Natural killer cell treated with Interleukin-12 subunit alpha and Interleukin-12 subunit beta and Interleukin-15 and Interleukin-18, amount 100 ng/mL, for 72 hours (primary cell): ENCODE results near the gene ATG13. TPM values are rescaled to one million over a fixed set of nuclear protein-coding genes. Genes with fewer than 3 reads are reported as not detected.
"Not testable (repeated sequence)": the region's sequence is repeated elsewhere in the genome, so short reads cannot be mapped to it uniquely, and the experiment has no call there.

Experiments used
- ATAC-seq, 2 donors: fragments of 150-1000 bp; cut with Tn5 transposase in 1 of 2; sonication (Bioruptor Pico), chemical (Tn5 transposase) in 1 of 2; 2 replicates each; pipeline ENCODE4 v1.10.0; 2021
- DNase-seq: peaks from one replicate; pipeline ENCODE4 v3.0.0; 2022; ENCODE audit warnings: low spot score
- H3K27ac Mint-ChIP-seq, 2 donors: 1 replicate in 1 of 2; 2 replicates in 1 of 2; pipeline ENCODE4 v1.8.0; 2022; ENCODE audit warnings: mixed read lengths in 2 of 2, mild to moderate bottlenecking in 1 of 2, moderate library complexity in 1 of 2
- H3K27me3 Mint-ChIP-seq, 2 donors: 1 replicate in 1 of 2; 2 replicates in 1 of 2; pipeline ENCODE4 v1.8.0; 2022; ENCODE audit warnings: mixed read lengths in 2 of 2
- H3K36me3 Mint-ChIP-seq: one replicate; pipeline ENCODE4 v1.8.0; 2022; ENCODE audit warnings: mixed read lengths
- H3K4me1 Mint-ChIP-seq, 2 donors: 1 replicate in 1 of 2; 2 replicates in 1 of 2; pipeline ENCODE4 v1.8.0; 2022; ENCODE audit warnings: low read depth in 2 of 2, mixed read lengths in 2 of 2, mild to moderate bottlenecking in 1 of 2
- H3K4me3 Mint-ChIP-seq: one replicate; pipeline ENCODE4 v1.8.0; 2022; ENCODE audit warnings: mixed read lengths
- H3K9me3 Mint-ChIP-seq: 2 replicates; pipeline ENCODE4 v1.8.0; 2022; ENCODE audit warnings: mixed read lengths
- total RNA-seq, 2 donors: library from RNA; stranded (reverse); gene quantifications; one replicate each; pipeline ENCODE4 v1.2.3, GENCODE V29; 2022

ATG13 gene
- total RNA-seq, result 10 to 100 TPM; 93.9 to 96.6 TPM

DNA sequence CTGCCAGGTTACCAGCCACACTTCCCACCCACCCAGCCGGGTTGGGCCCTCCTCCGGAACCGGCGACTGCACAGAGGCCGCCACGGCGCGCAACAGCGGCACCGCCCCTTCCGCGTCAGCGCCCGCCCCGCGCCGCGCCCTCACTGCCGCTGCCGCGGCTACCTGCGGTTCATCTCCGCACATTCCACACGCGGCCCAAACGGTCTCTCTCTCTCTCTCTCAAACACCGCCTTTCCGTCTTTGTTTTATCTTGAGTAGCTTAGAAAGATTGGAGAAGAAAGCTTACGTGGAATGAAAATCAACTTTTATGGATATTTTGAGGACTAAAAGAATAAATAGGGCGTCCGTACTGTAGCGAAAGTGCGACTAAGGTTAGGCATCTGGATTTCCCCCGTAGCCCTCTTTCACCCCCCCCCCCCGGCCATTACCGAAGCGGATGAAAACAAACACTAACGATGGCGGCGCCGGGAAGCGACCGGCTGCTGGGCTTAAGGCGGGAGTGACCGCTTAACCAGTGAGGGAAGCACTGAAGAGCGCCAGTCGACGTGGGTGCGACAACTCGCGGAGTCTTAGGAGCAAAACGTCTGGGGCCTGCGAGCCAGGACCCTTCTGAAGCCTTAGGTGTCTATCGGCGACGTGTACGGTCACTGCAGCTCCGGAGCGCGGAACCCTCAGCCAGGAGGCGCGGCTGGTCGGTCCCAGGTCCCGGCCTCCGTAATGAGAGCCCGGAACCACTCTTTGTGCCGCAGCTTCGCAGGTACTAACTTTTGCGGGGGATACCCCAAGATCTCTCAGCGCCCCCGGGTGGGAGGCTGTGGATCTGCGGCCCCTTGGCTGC is at the start of gene ATG13, which contains the start of gene HARBI1:
Gene ATG13, plus strand, starts transcription at position 420 of the 838 bp plus-strand sequence. CDS start 26,739 bp downstream, outside the sequence.
Gene HARBI1, minus strand, starts transcription at position 94 of the 838 bp plus-strand sequence. CDS start 990 bp downstream, outside the sequence.
- H3K9me3 Mint-ChIP-seq, result no peaks in the 10 kb centered on the region
- DNase-seq (peak; percentile 97), ATAC-seq (peak; percentile 99)
- peak within 1 kb of the TSS; percentile 97 to 99 for H3K27ac Mint-ChIP-seq
- peaks cover 25 to 38% of the 10 kb centered on the region in 2 donors for H3K4me1 Mint-ChIP-seq
- H3K4me3 Mint-ChIP-seq, result peak within 1 kb of the TSS; percentile 90
- no peaks in the 10 kb centered on the region for H3K27me3 Mint-ChIP-seq
- peaks cover 6% of the 10 kb centered on the region for H3K36me3 Mint-ChIP-seq

DNA sequence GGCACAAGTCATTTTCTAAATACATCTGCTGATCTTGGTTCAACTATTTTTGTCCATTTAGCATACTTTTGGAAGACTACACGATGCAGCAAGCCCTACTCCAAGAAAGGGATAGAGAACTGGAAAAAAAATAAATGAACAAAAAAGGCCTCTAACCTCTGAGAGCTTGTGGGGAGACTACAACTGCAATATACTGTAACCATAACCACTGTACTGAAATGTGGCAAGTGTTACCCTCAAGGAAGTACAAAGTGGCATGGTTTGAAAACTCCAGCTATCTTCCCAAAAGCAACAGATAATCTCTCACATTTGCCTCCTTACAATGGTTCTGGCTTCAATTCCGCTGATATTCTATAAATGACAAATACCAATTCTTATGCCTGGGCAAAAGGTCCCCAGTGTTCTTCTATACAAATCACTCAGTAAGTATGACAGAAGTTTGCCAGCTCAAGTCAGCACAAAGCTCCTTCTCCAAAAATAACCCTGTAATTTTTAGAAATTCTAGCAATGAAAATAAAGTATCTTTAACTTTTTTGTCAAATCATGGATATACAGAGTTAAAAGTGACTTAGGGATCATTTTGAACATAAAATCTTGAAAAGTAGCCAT is 46.5 kb upstream of the ATG13 start:
- DNase-seq (peak; percentile 63), ATAC-seq (peak; percentile 70 to 76)
- Mint-ChIP-seq H3K27ac (peak overlapping the region; percentile 59 to 83), H3K4me1 (peaks cover 23 to 27% of the 10 kb centered on the region in 2 donors), H3K9me3 (no peaks in the 10 kb centered on the region), H3K4me3 (peak overlapping the region; percentile 67), H3K36me3 (no peaks in the 10 kb centered on the region), H3K27me3 (no peaks in the 10 kb centered on the region)

- H3K4me3 Mint-ChIP-seq, result peak overlapping the region; percentile 39
- H3K27me3 Mint-ChIP-seq, result no peaks in the 10 kb centered on the region
- no peaks in the 10 kb centered on the region for H3K9me3 Mint-ChIP-seq
- H3K27ac Mint-ChIP-seq, result peak overlapping the region; percentile 63 to 66
- H3K4me1 Mint-ChIP-seq, result peaks cover 39 to 40% of the 10 kb centered on the region in 2 donors
- no peaks in the 10 kb centered on the region for H3K36me3 Mint-ChIP-seq
- peak in 1 of 2 donors; percentile 53 for ATAC-seq
- no peak for DNase-seq
These were observed 42.7 kb upstream of the ATG13 start for GRCh38 chr11:46574656-46575055.

DNA sequence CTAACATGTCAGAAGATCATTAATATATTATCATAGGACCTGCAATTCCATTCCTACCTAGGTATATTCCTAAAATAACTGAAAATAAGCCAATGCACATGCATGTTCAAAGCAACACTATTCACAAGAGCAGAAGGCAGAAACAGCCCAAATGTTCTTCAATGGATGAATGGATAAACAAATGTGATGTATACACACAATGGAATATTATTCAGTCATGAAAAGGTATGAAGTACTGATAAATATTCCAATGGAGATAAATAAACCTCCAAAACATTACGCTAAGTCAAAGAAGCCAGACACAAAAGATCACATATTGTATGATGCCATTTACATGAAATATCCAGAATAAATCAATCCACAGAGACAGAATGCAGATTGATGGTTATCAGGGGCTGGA is 40.3 kb upstream of the ATG13 start:
- DNase-seq (no peak), ATAC-seq (no peak)
- no peak overlapping the region for H3K27ac Mint-ChIP-seq
- no peaks in the 10 kb centered on the region for H3K9me3 Mint-ChIP-seq
- no peaks in the 10 kb centered on the region for H3K27me3 Mint-ChIP-seq
- H3K36me3 Mint-ChIP-seq, result no peaks in the 10 kb centered on the region
- H3K4me3 Mint-ChIP-seq, result no peak overlapping the region
- H3K4me1 Mint-ChIP-seq, result peaks cover 42 to 46% of the 10 kb centered on the region in 2 donors

- no peaks in the 10 kb centered on the region for H3K36me3 Mint-ChIP-seq
- ATAC-seq (no peak), DNase-seq (no peak)
- no peaks in the 10 kb centered on the region for H3K27me3 Mint-ChIP-seq
- H3K9me3 Mint-ChIP-seq, result no peaks in the 10 kb centered on the region
- H3K27ac Mint-ChIP-seq, result no peak overlapping the region
- peaks cover 22 to 27% of the 10 kb centered on the region in 2 donors for H3K4me1 Mint-ChIP-seq
- no peak overlapping the region for H3K4me3 Mint-ChIP-seq
These were observed 34.8 kb upstream of the ATG13 start for GRCh38 chr11:46582588-46582987.

DNA sequence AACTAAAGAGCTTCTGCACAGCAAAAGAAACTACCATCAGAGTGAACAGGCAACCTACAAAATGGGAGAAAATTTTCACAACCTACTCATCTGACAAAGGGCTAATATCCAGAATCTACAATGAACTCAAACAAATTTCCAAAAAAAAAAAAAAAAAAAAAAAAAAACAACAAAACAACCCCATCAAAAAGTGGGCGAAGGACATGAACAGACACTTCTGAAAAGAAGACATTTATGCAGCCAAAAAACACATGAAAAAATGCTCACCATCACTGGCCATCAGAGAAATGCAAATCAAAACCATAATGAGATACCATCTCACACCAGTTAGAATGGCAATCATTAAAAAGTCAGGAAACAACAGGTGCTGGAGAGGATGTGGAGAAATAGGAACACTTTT is 33.8 kb upstream of the ATG13 start:
- not testable (repeated sequence) for H3K36me3 Mint-ChIP-seq, ATAC-seq, DNase-seq, H3K27ac Mint-ChIP-seq, H3K4me3 Mint-ChIP-seq, H3K27me3 Mint-ChIP-seq, H3K9me3 Mint-ChIP-seq
- H3K4me1 Mint-ChIP-seq, result peaks cover 29 to 32% of the 10 kb centered on the region in 2 donors

DNA sequence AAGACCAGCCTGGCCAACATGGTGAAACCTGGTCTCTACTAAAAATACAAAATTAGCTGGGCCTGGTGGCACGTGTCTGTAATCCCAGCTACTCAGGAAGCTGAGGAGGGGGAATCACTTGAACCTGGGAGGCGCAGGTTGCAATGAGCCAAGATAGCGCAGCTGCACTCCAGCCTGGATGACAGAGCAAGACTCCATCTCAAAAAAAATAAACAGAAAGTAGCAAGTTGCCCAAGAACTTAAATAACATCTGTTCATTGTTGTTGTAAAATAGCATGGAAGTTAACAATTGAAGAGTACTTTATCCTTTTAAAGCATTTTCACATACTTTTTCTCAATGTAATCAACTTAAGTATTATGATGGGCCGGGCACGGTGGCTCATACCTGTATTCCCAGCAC is 29.2 kb upstream of the ATG13 start:
- Mint-ChIP-seq H3K4me1 (peaks cover 31 to 35% of the 10 kb centered on the region in 2 donors), H3K36me3 (no peaks in the 10 kb centered on the region), H3K9me3 (no peaks in the 10 kb centered on the region), H3K27ac (no peak overlapping the region), H3K4me3 (no peak overlapping the region), H3K27me3 (no peaks in the 10 kb centered on the region)
- no peak for DNase-seq
- ATAC-seq, result no peak

DNA sequence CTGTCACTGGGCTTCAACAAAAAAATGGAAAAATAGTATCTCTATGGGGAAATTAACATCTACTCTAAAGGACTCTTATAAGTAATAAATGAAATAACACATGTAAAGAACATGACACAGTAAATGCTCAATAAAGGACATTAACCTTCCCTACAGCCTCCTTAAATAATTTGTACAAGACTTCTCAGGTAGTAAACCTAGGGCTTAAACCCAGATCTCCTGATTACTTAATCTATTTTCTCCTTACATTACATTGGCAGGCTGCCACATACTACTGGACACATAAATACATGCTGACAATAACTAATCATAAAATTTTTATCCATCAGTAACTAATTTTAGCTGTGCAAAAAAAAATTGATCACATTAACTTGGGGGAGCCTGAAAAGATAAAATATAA is 28.4 kb upstream of the ATG13 start:
- no peaks in the 10 kb centered on the region for H3K27me3 Mint-ChIP-seq
- DNase-seq (no peak), ATAC-seq (no peak)
- H3K4me1 Mint-ChIP-seq, result peaks cover 35 to 42% of the 10 kb centered on the region in 2 donors
- H3K4me3 Mint-ChIP-seq, result no peak overlapping the region
- no peaks in the 10 kb centered on the region for H3K36me3 Mint-ChIP-seq
- H3K27ac Mint-ChIP-seq, result no peak overlapping the region
- H3K9me3 Mint-ChIP-seq, result no peaks in the 10 kb centered on the region

DNA sequence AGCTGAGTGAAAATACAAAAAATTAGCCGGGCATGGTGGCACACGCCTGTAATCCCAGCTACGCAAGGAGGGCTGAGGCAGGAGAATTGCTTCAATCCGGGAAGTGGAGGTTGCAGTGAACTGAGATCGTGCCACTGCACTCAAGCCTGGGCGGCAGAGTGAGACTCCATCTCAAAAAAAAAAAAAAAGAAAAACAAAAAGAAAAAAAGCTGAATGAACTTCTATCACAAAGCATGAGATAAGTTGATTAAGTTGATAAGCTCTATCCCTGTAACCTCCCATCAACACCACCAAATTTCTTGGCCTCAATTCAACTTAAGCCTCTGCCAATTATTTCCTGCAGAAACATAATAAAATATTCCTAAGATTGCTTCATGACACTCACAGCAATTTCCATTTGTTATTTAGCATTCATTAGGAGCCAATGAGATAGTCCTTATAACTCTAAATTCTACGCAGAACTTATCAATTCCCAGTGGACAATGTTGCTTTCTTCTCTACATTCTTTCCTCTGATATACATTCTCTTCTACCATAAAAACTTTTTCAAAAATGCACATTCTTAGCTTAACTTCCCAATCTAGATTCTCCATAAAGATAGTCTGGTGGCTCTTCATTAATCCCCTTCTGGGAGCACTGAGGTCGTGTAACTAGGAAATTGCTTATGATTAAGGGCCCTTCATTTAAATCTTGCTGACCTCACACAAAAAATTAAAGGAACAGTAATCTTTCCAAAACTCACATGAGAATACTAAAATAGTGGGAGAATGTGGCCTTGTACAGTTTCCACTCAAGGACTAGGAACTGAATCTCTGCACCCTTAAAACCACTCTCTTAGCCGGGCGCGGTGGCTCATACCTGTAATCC is 26.4 kb upstream of the ATG13 start:
- Mint-ChIP-seq H3K4me3 (peak overlapping the region; percentile 3), H3K27ac (no peak overlapping the region)

GRCh38 chr11:46593550-46594373 is 23.6 kb upstream of the ATG13 start, which contains the start of gene AMBRA1:
Gene AMBRA1 (minus strand): TSS chr11:46594023. CDS start chr11:46548380, 45,643 bp downstream.
- peak within 1 kb of the TSS; percentile 99 for H3K4me3 Mint-ChIP-seq
- peak; percentile 94 for ATAC-seq
- H3K27ac Mint-ChIP-seq, result peak within 1 kb of the TSS; percentile 94 to 97
- no peaks in the 10 kb centered on the region for H3K27me3 Mint-ChIP-seq
- H3K36me3 Mint-ChIP-seq, result no peaks in the 10 kb centered on the region
- peaks cover 37 to 52% of the 10 kb centered on the region in 2 donors for H3K4me1 Mint-ChIP-seq
- peak; percentile 87 for DNase-seq
- H3K9me3 Mint-ChIP-seq, result no peaks in the 10 kb centered on the region

More for the DNA sequence above, 26.4 kb upstream of the ATG13 start:
- H3K36me3 Mint-ChIP-seq, result no peaks in the 10 kb centered on the region
- H3K4me1 Mint-ChIP-seq, result peaks cover 41 to 48% of the 10 kb centered on the region in 2 donors
- DNase-seq, result no peak
- H3K9me3 Mint-ChIP-seq, result no peaks in the 10 kb centered on the region
- no peak for ATAC-seq
- no peaks in the 10 kb centered on the region for H3K27me3 Mint-ChIP-seq

DNA sequence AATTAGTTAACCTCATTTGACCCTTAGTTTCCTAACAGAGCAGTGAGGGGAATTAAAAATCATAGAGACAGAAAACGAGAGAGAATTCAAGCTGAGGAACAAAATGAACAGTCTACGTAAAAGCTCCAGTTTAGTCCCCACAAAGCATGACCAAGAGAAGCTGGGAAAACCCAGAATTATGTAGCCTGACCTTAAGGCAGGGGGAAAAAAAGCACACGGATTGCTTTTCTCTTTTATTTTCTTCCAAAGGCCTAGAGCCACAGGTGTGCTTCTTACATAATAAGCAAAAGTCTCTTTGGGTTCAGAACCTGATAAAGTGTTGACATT is 23.0 kb upstream of the ATG13 start:
- Mint-ChIP-seq H3K4me3 (peak overlapping the region; percentile 99), H3K27ac (peak overlapping the region; percentile 94 to 97), H3K4me1 (peaks cover 32 to 46% of the 10 kb centered on the region in 2 donors), H3K36me3 (no peaks in the 10 kb centered on the region), H3K9me3 (no peaks in the 10 kb centered on the region), H3K27me3 (no peaks in the 10 kb centered on the region)
- DNase-seq (no peak), ATAC-seq (no peak)

- no peaks in the 10 kb centered on the region for H3K36me3 Mint-ChIP-seq
- H3K9me3 Mint-ChIP-seq, result no peaks in the 10 kb centered on the region
- no peaks in the 10 kb centered on the region for H3K27me3 Mint-ChIP-seq
- H3K27ac Mint-ChIP-seq, result peak overlapping the region; percentile 94 to 97
- ATAC-seq (no peak), DNase-seq (no peak)
- H3K4me1 Mint-ChIP-seq, result peaks cover 31 to 46% of the 10 kb centered on the region in 2 donors
- peak overlapping the region; percentile 99 for H3K4me3 Mint-ChIP-seq
These were observed 22.6 kb upstream of the ATG13 start for GRCh38 chr11:46594785-46595184.

- DNase-seq, result no peak
- Mint-ChIP-seq H3K9me3 (no peaks in the 10 kb centered on the region), H3K27me3 (no peaks in the 10 kb centered on the region), H3K4me1 (peaks cover 25 to 34% of the 10 kb centered on the region in 2 donors), H3K4me3 (peak overlapping the region; percentile 45), H3K27ac (peak overlapping the region; percentile 7 to 73), H3K36me3 (no peaks in the 10 kb centered on the region)
- no peak for ATAC-seq
These were observed 20.2 kb upstream of the ATG13 start for GRCh38 chr11:46597155-46597554.
